GM19395 (cell line): Measurements from ENCODE around the gene CDK5R2.
A peak's percentile ranks its signal among the peaks of the same experiment; 100 is the strongest.
"Not testable (repeated sequence)": the region's sequence is repeated elsewhere in the genome, so short reads cannot be mapped to it uniquely, and the experiment has no call there.

ENCODE experiments used
- ATAC-seq: cut with Tn5 transposase; IDR thresholded peaks from one replicate; pipeline ENCODE4 v1.9.1; 2021; ENCODE audit warnings: mild to moderate bottlenecking, moderate library complexity; ENCODE audit not compliant: unreplicated experiment

The CDK5R2 gene

DNA sequence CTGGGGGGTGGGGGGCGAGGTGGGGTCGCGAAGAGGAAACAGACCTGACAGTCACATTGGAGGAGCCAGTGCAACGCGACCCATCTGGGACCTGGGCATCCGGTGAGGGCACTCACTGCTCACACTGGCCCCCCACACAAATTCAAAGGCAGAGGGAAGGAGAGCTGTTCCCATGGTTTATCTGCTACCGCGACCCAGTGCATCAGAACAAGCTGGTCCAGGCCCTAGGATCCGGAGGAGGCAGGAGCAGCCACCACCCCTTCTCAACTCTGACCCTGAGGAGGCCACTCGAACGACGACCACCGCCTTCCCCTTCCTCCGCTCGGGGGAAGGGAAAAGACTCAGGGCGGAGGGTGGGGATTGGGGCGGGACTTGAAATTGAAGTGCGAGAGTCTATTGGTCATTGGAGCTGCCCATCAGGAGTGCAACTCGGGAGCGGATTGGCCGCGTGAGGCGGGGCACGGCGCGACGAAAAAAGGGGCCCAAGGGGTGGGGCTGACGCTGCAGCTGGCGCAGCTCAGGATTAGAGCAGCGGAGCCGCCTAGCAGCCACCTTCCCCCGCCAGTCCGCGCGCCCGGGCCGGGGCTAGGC is at the start of gene CDK5R2:
TSS of gene CDK5R2 (plus strand) at position 526 of the 591 bp plus-strand sequence. CDS start 155 bp downstream, outside the sequence.
- peak; percentile 98 for ATAC-seq

DNA sequence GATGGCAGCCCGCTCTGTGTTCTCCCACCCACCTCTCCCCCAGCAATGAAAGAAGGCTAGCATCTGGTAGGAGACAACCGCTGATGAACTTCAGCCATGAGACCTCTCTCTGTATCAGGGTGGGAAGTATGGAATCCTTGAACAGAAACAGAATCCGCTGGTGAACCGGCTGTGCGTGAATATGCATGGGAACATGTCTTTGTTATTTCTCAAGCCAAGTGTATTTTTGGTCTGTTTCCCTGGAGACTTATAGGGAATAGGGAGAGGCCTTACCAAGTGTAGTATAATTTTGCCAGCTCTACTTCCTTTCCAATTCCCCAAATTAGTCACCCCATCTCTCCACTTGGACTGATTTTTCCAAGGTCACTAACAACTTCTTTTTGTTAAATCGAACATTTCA is 48.7 kb upstream of the CDK5R2 start:
- ATAC-seq, result no peak

DNA sequence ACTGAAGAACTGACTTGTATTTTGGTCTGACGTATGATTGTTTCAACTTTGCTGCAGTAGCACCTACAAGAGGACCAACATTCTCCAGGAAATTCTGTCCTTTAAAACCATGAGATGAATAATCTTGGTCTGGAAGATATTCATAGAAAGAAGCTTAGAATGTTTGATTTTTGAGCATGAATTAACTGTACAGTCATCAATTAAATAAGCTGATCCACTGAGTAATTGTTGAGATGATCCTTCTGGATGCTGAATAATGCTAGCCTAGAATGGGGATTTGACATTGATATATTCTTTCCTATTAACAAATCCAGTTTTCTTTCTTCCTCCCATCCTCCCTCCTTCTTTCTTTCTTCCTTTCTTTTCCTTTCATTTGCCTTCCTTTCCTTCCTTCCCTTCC is 39.0 kb upstream of the CDK5R2 start:
- no peak for ATAC-seq

DNA sequence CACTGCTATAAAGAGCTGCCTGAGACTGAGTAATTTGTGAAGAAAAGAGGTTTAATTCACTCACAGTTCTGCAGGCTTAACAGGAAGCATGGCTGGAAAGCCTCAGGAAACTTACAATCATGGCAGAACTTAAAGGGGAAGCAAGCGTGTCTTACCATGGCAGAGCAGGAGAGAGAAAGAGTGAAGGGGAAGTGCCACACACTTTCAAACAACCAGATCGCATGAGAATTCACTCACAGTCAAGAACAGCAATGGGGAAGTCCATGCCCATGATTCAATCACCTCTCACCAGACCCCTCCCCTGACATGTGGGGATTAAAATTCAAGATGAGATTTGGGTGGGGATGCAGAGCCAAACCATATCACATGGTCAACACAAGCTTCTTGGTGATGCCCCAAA is 34.7 kb upstream of the CDK5R2 start:
- ATAC-seq, result no peak

DNA sequence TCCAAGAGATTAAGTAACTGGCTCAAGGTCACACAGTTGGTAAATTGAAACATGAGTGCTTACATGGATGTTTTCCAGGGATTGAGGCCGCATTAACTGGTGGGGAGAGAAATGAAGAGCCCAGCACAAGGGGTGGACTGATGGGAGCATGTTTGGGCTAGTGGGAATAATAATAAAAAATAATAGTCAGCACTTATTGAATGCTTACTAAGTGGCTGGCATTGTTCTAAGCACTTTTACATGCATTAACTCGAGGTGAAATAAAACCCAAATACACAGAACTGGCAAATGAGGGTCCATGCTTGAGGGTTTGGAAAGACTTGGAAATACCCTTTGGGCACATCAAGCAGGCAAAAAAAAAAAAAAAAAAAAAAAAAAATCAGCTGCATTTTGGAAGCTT is 34.0 kb upstream of the CDK5R2 start:
- no peak for ATAC-seq

DNA sequence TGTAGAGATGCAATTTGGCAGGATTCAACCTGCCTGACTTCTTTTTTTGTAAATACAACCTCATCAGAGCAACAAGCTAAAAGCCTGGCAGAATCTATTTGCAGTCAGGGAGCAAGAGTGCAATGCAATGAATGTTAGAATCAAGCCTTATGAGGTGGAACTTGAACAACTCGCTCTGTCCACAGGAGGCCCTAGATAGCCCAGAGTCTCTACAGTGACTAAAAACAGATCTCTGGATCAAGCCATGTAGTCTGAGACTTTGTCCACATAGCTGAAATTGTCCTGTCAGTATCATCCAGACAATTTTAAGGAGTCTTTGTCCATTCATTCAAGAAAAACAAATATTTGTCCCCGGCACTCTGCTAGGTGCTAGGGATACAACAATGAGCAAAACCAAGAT is 32.0 kb upstream of the CDK5R2 start:
- ATAC-seq, result no peak

DNA sequence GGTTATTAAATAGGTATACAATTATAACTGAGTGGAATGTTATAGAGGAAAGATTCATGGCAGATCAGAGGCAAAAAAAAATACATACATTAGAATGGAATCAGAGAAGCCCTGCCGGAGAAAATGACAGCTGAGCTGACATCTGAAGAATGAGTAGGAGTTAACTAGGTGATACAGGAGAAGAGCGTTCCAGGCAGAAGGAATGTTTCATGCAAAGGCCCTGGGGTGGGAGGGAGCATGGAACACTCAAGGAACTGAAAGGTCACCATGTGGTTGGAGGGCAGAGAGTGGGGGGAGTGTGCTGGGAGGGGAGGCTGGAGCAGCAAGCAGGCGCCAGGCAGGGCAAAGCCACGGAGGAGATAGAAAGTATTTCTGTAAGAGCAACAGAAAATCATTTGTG is 31.6 kb upstream of the CDK5R2 start:
- no peak for ATAC-seq

DNA sequence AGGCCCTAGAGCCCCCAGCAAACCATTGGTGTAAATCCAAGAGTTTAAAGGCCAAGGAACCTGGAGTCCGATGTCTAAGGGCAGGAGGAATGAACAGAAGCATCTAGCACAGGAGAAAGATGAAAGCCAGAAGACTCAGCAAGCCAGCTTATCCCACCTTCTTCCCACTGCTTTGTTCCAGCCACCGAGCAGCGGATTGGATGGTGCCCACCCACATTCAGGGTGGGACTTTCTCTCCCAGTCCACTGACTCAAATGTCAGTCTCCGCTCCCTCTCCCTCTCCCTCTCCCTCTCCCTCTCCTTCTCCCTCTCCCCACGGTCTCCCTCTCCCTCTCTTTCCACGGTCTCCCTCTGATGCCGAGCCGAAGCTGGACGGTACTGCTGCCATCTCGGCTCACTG is 29.0 kb upstream of the CDK5R2 start:
- ATAC-seq, result not testable (repeated sequence)

DNA sequence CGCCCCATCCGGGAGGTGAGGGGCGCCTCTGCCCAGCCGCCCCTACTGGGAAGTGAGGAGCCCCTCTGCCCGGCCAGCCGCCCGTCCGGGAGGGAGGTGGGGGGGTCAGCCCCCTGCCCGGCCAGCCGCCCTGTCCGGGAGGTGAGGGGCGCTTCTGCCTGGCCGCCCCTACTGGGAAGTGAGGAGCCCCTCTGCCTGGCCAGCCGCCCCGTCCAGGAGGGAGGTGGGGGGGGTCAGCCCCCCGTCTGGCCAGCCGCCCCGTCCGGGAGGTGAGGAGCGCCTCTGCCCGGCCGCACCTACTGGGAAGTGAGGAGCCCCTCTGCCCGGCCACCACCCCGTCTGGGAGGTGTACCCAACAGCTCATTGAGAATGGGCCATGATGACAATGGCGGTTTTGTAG is 27.7 kb upstream of the CDK5R2 start:
- ATAC-seq, result not testable (repeated sequence)

DNA sequence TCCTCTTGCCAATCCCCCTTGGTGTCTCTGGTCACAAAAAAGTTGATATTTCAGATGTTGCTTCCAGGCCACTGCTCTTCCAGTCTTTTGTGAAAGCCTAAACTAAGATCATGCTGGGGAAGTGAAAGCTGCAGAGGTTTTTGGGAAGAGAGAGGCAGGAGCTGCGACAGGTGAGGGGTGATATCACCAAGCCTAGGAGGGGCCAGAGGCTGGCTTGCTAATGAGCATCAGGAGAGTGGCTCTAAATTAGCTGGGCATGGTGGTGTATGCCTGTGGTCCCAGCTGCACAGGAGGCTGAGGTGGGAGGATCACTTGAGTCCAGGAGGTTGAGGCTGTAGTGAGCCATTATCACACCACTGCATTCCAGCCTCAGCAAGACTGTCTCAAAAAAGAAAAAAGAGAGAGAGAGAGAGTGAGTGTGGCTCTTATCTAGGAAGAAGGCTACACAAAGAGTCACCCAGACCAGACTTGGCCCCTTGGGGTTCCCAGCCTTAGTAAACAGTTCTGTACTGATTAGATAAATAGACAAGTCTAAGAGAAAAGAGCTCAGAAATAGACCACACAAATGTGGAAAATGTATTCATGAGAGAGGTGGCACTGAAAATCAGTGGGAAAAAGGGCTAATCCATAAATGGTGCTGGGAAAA is 14.6 kb upstream of the CDK5R2 start:
- ATAC-seq, result no peak

DNA sequence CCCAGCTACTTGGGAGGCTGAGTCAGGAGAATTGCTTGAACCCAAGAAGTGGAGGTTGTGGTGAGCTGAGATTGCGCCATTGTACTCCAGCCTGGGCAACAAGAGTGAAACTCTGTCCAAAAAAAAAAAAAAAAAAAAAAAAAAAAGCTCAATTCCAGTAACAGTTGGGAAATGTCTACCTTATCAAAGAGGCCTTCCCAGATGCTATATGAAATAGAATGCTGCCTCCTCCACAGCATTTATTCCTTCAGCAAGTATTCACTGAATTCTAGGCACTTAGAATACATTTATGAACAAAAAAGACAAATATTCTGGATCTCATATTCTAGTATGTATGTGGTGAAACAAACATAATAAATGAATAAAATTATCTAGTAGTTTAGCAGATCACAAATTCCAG is 12.8 kb upstream of the CDK5R2 start:
- no peak for ATAC-seq

DNA sequence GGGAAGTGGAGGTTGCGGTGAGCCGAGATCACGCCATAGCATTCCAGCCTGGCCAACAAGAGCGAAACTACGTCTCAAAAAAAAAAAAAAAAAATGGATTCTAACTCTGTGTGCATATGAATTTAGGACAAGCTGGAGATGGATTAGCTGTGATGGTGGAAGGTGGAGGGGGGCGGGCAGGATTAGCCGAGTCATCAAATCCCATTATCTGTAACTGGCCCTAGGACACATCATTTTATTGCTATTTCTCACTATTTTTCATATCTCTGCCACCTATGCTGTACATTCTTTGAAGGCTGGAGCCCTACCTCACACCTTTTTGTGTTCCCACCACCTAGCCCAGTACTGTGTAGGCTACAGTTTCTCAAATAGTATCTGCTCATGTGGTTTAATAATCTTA is 7.3 kb upstream of the CDK5R2 start:
- no peak for ATAC-seq

DNA sequence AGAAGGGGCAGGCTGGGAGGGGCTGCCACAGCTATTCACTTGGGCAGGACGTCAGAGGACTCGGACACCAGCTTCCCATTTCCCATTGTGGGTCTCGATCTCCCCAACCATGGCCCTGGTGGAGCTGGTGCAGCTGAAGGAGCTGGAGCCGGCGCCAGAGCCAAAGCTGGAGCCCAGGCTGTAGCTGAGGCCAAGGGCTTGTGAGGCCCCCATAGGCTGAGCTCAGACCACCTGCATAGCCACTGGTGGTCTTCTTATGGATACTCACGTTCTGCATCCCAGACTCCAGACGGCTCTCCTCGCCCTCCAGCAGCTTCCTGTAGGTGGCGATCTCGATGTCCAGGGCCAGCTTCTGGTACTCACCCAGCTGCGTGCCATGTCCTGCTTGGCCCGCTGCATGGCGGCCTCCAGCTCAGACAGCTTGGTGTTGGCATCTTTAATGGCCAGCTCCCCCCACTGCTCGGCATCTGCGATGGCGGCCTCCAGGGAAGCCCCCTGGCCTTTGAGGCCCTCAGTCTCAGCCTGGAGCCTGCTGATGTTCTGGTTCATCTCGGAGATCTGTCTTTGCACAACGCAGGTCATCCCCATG is 6.0 kb upstream of the CDK5R2 start:
- no peak for ATAC-seq

DNA sequence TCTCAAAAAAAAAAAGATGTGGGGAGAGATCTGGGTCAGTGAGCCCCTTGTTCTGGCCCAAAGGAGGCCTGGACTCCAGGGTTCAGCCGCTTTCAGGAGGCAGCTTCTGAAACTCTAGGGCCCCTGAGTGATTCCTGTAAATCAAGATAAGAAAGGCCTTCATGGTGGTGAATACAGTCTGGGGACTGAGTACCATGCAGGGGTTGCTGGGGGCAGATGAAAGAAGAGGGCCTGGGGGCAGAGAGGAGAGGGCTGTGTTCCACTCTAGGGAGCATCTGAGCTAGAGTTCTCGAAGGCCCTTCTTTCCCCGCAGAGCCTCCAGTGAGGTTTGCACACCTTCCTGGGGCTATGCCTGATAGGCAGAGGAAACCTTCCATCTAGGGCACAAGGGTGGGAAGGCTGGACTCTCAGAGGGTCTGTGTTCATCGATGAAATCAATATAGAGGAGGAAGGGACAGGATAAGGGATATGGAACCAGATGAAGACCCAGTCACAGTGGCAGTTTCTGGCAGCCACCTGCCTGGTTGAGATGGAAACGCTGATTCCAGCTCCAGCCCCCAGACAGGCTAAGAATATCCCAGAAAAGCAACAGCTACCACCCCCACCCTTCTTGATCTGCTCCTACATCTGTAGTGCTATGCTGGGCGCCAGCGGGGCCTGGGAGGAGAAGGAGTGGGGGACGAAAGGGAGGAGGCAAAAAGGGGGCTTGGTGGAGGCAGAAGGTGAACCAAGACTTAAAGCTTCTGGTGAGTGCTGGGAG is 4.7 kb upstream of the CDK5R2 start:
- ATAC-seq, result no peak

DNA sequence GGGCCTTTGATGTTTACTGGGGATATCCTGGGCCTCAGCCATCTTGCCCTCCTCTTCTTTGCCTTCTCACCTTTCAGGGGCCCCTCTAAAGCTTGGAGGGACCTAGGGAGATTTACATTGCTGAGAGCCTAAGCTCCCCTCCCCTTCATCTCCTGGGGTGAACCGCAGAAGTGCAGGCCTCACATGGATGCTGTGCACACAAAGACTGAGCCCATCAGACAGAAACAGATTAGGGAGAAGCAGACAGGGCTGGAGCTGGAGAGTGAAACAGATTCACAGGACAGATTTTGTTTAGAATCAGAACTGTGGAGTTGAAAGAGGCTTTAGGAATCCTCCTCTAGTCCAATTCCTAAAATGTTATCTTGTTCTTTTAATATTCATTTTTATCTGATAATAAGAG is 3.4 kb upstream of the CDK5R2 start:
- ATAC-seq, result no peak

DNA sequence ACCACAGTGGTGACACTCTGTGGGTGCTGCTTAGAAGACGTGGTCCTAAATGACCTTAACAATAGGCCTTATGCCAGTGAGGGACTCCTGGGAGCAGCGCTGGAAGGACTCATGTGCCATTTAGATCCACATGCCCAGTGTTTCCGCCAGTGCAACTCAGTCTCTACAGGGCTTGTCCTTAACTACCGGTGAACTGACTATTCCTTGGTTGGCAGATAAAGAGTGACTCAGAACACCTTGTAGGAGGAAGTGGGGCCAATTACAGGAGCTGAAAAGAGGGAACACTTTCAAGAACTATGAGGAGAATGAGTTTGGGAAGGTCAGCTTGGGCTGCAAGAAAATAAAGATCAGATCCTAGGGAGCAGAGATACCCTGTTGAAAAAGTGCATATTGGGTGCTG is 1.8 kb upstream of the CDK5R2 start:
- no peak for ATAC-seq

DNA sequence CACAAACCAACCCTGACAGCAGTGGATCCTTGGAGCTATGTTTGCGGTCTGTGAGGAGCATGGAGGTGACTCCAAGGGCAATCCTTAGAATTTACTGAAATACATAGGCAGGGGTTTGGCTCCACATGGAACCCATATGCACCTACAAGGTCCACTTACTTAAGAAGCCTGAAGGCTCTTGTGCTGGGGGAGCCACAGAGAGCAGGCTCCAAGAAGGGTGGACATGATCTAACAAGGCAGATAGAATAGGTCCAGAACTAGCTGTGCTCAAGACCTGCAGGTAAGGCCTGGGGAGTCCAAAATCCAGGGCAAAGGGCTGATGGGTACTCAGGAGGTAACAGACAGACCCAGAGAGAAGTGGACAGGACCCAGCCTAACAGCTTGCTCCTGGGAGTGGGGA is 1.2 kb upstream of the CDK5R2 start:
- no peak for ATAC-seq

DNA sequence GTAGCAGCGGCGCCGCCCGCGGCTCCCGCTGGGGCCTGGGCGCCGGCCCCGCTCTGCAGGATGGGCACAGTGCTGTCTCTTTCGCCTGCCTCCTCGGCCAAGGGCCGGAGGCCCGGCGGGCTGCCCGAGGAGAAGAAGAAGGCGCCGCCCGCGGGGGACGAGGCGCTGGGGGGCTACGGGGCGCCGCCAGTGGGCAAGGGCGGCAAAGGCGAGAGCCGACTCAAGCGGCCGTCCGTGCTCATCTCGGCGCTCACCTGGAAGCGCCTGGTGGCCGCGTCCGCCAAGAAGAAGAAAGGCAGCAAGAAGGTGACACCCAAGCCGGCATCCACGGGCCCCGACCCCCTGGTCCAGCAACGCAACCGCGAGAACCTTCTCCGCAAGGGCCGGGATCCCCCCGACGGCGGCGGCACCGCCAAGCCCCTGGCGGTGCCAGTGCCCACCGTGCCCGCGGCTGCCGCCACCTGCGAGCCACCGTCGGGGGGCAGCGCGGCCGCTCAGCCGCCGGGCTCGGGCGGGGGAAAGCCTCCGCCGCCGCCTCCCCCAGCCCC is 369 bp downstream of the CDK5R2 start:
- ATAC-seq, result no peak

DNA sequence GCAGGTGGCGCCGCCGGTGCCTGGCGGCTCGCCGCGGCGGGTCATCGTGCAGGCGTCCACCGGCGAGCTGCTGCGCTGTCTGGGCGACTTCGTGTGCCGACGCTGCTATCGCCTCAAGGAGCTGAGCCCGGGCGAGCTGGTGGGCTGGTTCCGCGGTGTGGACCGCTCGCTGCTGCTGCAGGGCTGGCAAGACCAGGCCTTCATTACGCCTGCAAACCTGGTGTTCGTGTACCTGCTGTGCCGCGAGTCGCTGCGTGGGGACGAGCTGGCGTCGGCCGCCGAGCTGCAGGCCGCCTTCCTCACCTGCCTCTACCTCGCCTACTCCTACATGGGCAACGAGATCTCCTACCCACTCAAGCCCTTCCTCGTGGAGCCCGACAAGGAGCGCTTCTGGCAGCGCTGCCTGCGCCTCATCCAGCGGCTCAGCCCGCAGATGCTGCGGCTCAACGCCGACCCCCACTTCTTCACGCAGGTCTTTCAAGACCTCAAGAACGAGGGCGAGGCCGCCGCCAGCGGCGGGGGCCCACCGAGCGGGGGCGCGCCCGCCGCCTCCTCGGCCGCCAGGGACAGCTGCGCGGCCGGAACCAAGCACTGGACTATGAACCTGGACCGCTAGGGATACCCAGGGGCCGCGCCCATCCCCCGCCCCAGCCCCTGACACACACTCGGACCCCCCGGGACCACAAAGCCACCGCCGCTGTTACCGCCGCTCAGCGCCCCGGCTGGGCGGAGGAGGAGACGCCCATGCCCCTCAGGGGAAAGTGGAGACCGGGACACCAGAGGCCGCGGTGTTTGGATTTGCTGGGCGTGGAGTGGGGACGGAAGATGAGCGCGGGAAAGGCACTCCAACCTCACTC is 1.1 kb downstream of the CDK5R2 start:
- no peak for ATAC-seq

DNA sequence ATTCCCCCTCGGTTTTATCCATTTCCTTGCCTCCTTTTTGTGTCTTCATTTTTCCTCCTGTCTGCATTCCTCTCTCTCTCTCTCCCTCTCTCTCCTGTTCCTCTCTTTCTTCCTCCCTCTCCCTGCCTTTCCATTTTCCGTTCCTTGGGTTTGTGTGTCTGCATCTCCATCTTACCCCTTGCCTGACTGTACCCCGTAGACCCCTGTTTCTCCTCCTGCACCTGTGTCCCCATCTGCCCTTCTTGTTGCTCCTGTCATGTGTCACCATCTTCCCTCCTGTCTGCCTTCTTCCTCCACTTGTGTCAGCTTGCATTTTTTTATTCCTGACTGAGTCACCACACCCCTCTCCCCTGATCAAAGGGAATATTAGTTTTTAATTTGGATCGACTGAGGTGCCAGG is 1.8 kb downstream of the CDK5R2 start:
- ATAC-seq, result no peak
